Psoas muscle (tissue), 8 donors: ENCODE data around the gene SBF2. TPM values are rescaled to one million over a fixed set of nuclear protein-coding genes. Genes with fewer than 3 reads are reported as not detected.

Experiments used
- ATAC-seq, 4 donors: fragments of 200-7000 bp; cut with Tn5 transposase; one replicate each; pipeline ENCODE4 v1.9.1; 2020; ENCODE audit warnings: moderate library complexity in 3 of 4, mild to moderate bottlenecking in 2 of 4
- DNase-seq, 2 donors: peaks; one replicate each; pipeline ENCODE4 v3.0.0-alpha.2; 2020
- H3K27ac ChIP-seq: fragments of 200-600 bp; one replicate; pipeline ENCODE4 v1.8.0; 2022
- H3K27me3 ChIP-seq, 3 donors: fragments of 200-600 bp in 1 of 3; one replicate each; pipeline versions ENCODE4 v1.6.1 to v1.8.0; 2013 to 2022; ENCODE audit warnings: low read length in 2 of 3, mild to moderate bottlenecking in 2 of 3, moderate library complexity in 1 of 3; ENCODE audit not compliant: insufficient read depth in 3 of 3
- H3K36me3 ChIP-seq, 2 donors: fragments of 200-600 bp in 1 of 2; one replicate each; pipeline versions ENCODE4 v1.6.1 to v1.8.0; 2013 to 2022; ENCODE audit warnings: low read depth in 1 of 2, mild to moderate bottlenecking in 1 of 2, moderate library complexity in 1 of 2; ENCODE audit not compliant: insufficient read depth in 1 of 2
- H3K4me1 ChIP-seq: fragments of 200-600 bp; one replicate; pipeline ENCODE4 v1.8.0; 2022
- H3K4me3 ChIP-seq: fragments of 200-600 bp; one replicate; pipeline ENCODE4 v1.8.0; 2022; ENCODE audit warnings: mild to moderate bottlenecking
- H3K9me3 ChIP-seq: fragments of 200-600 bp; one replicate; pipeline ENCODE4 v1.8.0; 2022
- WGBS, 3 donors: extraction: QIAGEN DNeasy Blood & Tissue Kit; methylation state at CpG; one replicate each; pipeline versions ENCODE4 v1.1.6 to v1.1.7; 2013; 5-methylcytosine and 5-hydroxymethylcytosine counted together
- intact Hi-C, 2 donors: fragments of 100-400 bp; cut with DNase I; formaldehyde crosslinking; loops; one replicate each; pipeline versions ENCODE4 v1.11.0 to v1.14.2; 2022
- polyA plus RNA-seq, 3 donors: library from polyadenylated mRNA; stranded (reverse); fragments of 200-250 nt; gene quantifications; one replicate each; pipeline ENCODE4 v1.2.3, GENCODE V29; 2013
- total RNA-seq, 4 donors: library from RNA; stranded (reverse); fragmentation: NEBNext Ultra II Directional in 2 of 4; extraction: Animal tissue kit (Norgen Biotek cat#: 25700) in 2 of 4; gene quantifications; one replicate each; pipeline versions ENCODE4 v1.2.1 to v1.2.4, GENCODE V29; 2021 to 2023
- TF ChIP-seq, protein P1 (sequence below): fragments of 200-600 bp; IDR thresholded peaks from one replicate; pipeline ENCODE4 v1.8.0; 2022; ENCODE audit warnings: antibody characterized with exemption
- donor health status: healthy with polysubstance abuse.
- donor health status: DM: no; HTN: no; CAD: no; lungs with moderate emphysema.
- donor health status: Bipolar disorder and iron deficiency.
- donor health status: healthy.
- donor health status: DM: yes; HTN: yes; CAD: no.
- donor health status: DM: no; HTN: no; CAD: no.
- donor health status: DM: no; HTN: no; CAD: no.
- donor health status: DM: yes; HTN: yes; CAD: no.

Gene SBF2
- total and polyA plus RNA-seq, 7 donors: 3.3 to 12.6 (median 10.6) TPM

DNA sequence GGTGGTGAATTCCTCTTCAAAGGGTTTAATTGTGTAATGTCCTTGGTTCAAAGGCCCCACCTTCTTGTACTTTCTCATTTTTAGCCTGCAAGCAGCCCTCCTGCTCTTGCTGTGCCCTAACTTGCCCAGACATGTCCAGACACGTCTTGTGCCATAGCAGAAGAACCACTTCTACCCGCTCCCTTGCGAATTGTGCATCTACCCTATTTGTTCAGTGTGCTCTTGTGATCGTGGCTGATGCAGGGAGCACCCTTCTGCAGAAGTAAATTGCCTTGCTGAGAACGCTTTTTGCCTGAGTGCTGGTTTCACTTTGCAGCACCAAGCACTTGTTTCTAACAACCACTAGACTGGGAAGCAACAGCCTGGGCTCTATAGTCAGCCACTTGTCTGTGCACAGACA lies 249.4 kb downstream of the SBF2 start:
- WGBS, 3 donors: 96 to 99% (median 96%) methylated on average over 5 of the region's 5 CpGs
- ATAC-seq (no peak), DNase-seq (no peak)
- Histone ChIP-seq H3K4me1 (no peaks in the 10 kb centered on the region), H3K27me3 (no peaks in the 10 kb centered on the region), H3K27ac (no peak overlapping the region), H3K36me3 (no peaks in the 10 kb centered on the region), H3K9me3 (peaks cover 21% of the 10 kb centered on the region), H3K4me3 (no peak overlapping the region)
- TF ChIP-seq, protein P1, sequence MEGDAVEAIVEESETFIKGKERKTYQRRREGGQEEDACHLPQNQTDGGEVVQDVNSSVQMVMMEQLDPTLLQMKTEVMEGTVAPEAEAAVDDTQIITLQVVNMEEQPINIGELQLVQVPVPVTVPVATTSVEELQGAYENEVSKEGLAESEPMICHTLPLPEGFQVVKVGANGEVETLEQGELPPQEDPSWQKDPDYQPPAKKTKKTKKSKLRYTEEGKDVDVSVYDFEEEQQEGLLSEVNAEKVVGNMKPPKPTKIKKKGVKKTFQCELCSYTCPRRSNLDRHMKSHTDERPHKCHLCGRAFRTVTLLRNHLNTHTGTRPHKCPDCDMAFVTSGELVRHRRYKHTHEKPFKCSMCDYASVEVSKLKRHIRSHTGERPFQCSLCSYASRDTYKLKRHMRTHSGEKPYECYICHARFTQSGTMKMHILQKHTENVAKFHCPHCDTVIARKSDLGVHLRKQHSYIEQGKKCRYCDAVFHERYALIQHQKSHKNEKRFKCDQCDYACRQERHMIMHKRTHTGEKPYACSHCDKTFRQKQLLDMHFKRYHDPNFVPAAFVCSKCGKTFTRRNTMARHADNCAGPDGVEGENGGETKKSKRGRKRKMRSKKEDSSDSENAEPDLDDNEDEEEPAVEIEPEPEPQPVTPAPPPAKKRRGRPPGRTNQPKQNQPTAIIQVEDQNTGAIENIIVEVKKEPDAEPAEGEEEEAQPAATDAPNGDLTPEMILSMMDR: no peak
- intact Hi-C loops: no loop called here

DNA sequence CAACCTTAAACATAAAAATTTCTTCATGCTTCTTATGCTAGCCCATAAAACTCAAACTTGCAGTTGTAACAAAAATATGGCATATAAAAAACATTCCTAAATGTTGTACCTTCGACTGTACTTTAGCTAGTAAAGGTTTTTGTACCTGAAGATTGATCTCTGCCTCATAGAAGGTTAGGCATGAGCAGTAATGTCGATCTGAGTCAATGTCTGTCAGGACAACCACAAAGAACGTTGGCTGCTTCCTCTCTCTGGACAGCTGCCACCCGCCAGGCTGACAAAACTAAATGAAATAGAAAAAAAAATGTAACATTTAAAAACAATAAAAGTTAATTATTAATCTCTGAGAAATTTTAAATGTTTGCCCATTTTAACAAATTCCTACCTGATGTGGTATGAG lies 251.3 kb downstream of the SBF2 start:
- Histone ChIP-seq H3K27ac (no peak overlapping the region), H3K4me3 (no peak overlapping the region), H3K4me1 (no peaks in the 10 kb centered on the region), H3K27me3 (no peaks in the 10 kb centered on the region), H3K36me3 (no peaks in the 10 kb centered on the region), H3K9me3 (peaks cover 21% of the 10 kb centered on the region)
- TF ChIP-seq, protein P1: no peak
- WGBS, 3 donors: 80 to 83% (median 83%) methylated on average over 4 of the region's 4 CpGs
- intact Hi-C loops: no loop called here
- no peak for DNase-seq
- ATAC-seq: no peak

DNA sequence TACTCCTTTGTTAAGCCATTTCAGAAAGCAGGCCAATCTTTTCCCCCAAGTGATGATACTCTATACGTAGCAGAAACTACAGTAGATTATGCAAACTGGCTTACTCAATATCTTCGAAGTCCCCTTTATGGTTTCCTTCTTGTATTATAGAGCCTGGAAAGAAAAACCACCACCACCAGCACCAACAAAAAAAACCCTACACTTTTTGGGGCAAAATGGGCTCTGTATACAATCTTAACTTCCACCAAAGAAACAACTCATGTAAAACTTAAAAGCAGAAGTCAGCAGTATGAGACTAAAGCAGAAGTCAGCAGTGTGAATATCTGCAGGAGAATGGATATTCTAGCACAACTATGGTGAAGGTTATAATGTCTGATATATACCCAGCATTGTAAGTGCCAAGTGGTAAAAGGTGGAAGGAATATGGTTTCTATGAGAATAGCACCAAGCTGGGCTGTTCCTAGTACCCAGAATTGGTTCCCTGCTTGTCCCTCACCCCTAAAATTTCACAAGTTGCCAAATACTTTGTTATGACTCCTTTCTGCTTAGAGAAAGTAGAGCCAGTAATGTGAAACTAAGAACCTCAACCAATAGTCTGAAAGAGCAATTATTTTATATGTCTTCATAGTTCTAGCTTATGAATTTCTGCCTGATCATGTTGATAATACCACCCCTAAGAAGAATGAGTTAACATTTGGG lies 252.1 kb downstream of the SBF2 start:
- TF ChIP-seq, protein P1: no peak
- H3K4me1 ChIP-seq: no peaks in the 10 kb centered on the region
- H3K36me3 ChIP-seq: no peaks in the 10 kb centered on the region
- WGBS, 3 donors: 92 to 94% (median 92%) methylated on average over 1 to 2 of the region's 2 CpGs
- no peak for DNase-seq
- no peak for ATAC-seq
- H3K27me3 ChIP-seq: no peaks in the 10 kb centered on the region
- no peak overlapping the region for H3K4me3 ChIP-seq
- no peak overlapping the region for H3K27ac ChIP-seq
- intact Hi-C loops: no loop called here
- peaks cover 21% of the 10 kb centered on the region for H3K9me3 ChIP-seq

DNA sequence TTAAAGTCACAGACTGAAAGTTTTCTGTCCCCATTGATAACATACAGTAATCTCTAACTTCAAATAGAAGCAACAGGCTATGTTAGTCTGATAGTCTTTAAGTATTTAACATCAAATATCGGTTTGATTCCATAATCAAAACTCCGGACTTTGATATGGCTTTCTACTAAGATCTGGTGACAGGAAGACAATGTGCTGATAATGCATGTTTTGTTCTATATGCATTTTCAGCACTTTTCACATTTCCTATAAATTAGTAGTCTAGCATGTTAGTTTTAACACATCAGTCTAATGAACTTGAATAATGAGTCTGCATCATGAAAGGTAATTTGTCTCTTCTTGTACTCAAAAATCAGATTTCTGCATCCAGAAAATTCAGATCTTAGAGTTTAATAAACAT lies 252.7 kb downstream of the SBF2 start:
- ATAC-seq (no peak), DNase-seq (no peak)
- H3K27ac ChIP-seq: no peak overlapping the region
- TF ChIP-seq, protein P1: no peak
- 48 to 98% (median 82%) methylated on average over 2 of the region's 2 CpGs for WGBS, 3 donors
- H3K27me3 ChIP-seq: no peaks in the 10 kb centered on the region
- H3K36me3 ChIP-seq: no peaks in the 10 kb centered on the region
- no peak overlapping the region for H3K4me3 ChIP-seq
- no peaks in the 10 kb centered on the region for H3K4me1 ChIP-seq
- peaks cover 21% of the 10 kb centered on the region for H3K9me3 ChIP-seq
- intact Hi-C loops: no loop called here
